ENCODE measurements around the gene SPATS2. TPM values are rescaled to one million over a fixed set of nuclear protein-coding genes. Genes with fewer than 3 reads are reported as not detected.

The SPATS2 gene
- total and polyA plus RNA-seq, 2 donors from 2014 or later, result 10.0 to 23.7 TPM

- intact Hi-C loops (cut with DNase I), result no loop called here
- H3K4me1 ChIP-seq (ENCODE audit: control insufficient read depth in 2 of 3, insufficient read depth in 2 of 3, low read depth in 1 of 3, low read length in 3 of 3), result no peaks in the 10 kb centered on the region
These were observed 46.5 kb downstream of the SPATS2 start for GRCh38 chr12:49413796-49414195.

GRCh38 chr12:49414364-49414763 is 47.1 kb downstream of the SPATS2 start:
- Histone ChIP-seq H3K4me1 (ENCODE audit: control insufficient read depth in 2 of 3, insufficient read depth in 2 of 3, low read depth in 1 of 3, low read length in 3 of 3) (no peaks in the 10 kb centered on the region), H3K27ac (ENCODE audit: low read depth in 2 of 2, low read length in 2 of 2) (no peak overlapping the region), H3K9ac (ENCODE audit: low read length in 3 of 3) (no peak overlapping the region), H3K36me3 (ENCODE audit: control insufficient read depth in 2 of 3, insufficient read depth in 3 of 3, low read length in 3 of 3) (no peaks in the 10 kb centered on the region), H3K27me3 (ENCODE audit: control insufficient read depth, insufficient read depth, low read length) (no peaks in the 10 kb centered on the region), H3K4me3 (ENCODE audit: low read length in 3 of 3) (no peak overlapping the region), H3K9me3 (ENCODE audit: control insufficient read depth in 2 of 3, insufficient read depth in 1 of 3, low read length in 3 of 3) (no peaks in the 10 kb centered on the region)
- TF ChIP-seq CTCF (IDR thresholded peaks at IDR 0.05; ENCODE audit: borderline replicate concordance, extremely low read depth, insufficient read depth), result no peak
- intact Hi-C loops (cut with DNase I), result no loop called here
- FAIRE-seq (no peak), DNase-seq (no peak)

More at GRCh38 chr12:49413796-49414195, 46.5 kb downstream of the SPATS2 start:
- Histone ChIP-seq H3K9ac (ENCODE audit: low read length in 3 of 3) (peak overlapping the region in 1 of 3 donors; percentile 12), H3K27ac (ENCODE audit: low read depth in 2 of 2, low read length in 2 of 2) (no peak overlapping the region), H3K4me3 (ENCODE audit: low read length in 3 of 3) (no peak overlapping the region), H3K9me3 (ENCODE audit: control insufficient read depth in 2 of 3, insufficient read depth in 1 of 3, low read length in 3 of 3) (no peaks in the 10 kb centered on the region), H3K27me3 (ENCODE audit: control insufficient read depth, insufficient read depth, low read length) (no peaks in the 10 kb centered on the region), H3K36me3 (ENCODE audit: control insufficient read depth in 2 of 3, insufficient read depth in 3 of 3, low read length in 3 of 3) (no peaks in the 10 kb centered on the region)
- no peak for TF ChIP-seq CTCF (IDR thresholded peaks at IDR 0.05; ENCODE audit: borderline replicate concordance, extremely low read depth, insufficient read depth)
- FAIRE-seq (no peak), DNase-seq (no peak)

GRCh38 chr12:49415521-49415970 is 48.3 kb downstream of the SPATS2 start:
- Histone ChIP-seq H3K4me1 (ENCODE audit: control insufficient read depth in 2 of 3, insufficient read depth in 2 of 3, low read depth in 1 of 3, low read length in 3 of 3) (no peaks in the 10 kb centered on the region), H3K9me3 (ENCODE audit: control insufficient read depth in 2 of 3, insufficient read depth in 1 of 3, low read length in 3 of 3) (no peaks in the 10 kb centered on the region), H3K27me3 (ENCODE audit: control insufficient read depth, insufficient read depth, low read length) (no peaks in the 10 kb centered on the region), H3K9ac (ENCODE audit: low read length in 3 of 3) (no peak overlapping the region), H3K36me3 (ENCODE audit: control insufficient read depth in 2 of 3, insufficient read depth in 3 of 3, low read length in 3 of 3) (no peaks in the 10 kb centered on the region), H3K27ac (ENCODE audit: low read depth in 2 of 2, low read length in 2 of 2) (no peak overlapping the region), H3K4me3 (ENCODE audit: low read length in 3 of 3) (no peak overlapping the region)
- intact Hi-C loops (cut with DNase I), result no loop called here
- no peak for FAIRE-seq
- no peak for TF ChIP-seq CTCF (IDR thresholded peaks at IDR 0.05; ENCODE audit: borderline replicate concordance, extremely low read depth, insufficient read depth)
- DNase-seq, result no peak

GRCh38 chr12:49416892-49417291 is 49.6 kb downstream of the SPATS2 start:
- no peaks in the 10 kb centered on the region for H3K4me1 ChIP-seq (ENCODE audit: control insufficient read depth in 2 of 3, insufficient read depth in 2 of 3, low read depth in 1 of 3, low read length in 3 of 3)
- intact Hi-C loops (cut with DNase I), result no loop called here
- TF ChIP-seq CTCF (IDR thresholded peaks at IDR 0.05; ENCODE audit: borderline replicate concordance, extremely low read depth, insufficient read depth), result no peak
- no peaks in the 10 kb centered on the region for H3K9me3 ChIP-seq (ENCODE audit: control insufficient read depth in 2 of 3, insufficient read depth in 1 of 3, low read length in 3 of 3)
- no peak overlapping the region for H3K27ac ChIP-seq (ENCODE audit: low read depth in 2 of 2, low read length in 2 of 2)
- H3K36me3 ChIP-seq (ENCODE audit: control insufficient read depth in 2 of 3, insufficient read depth in 3 of 3, low read length in 3 of 3), result no peaks in the 10 kb centered on the region
- H3K4me3 ChIP-seq (ENCODE audit: low read length in 3 of 3), result no peak overlapping the region
- no peak for FAIRE-seq
- H3K27me3 ChIP-seq (ENCODE audit: control insufficient read depth, insufficient read depth, low read length), result no peaks in the 10 kb centered on the region
- DNase-seq, result no peak
- H3K9ac ChIP-seq (ENCODE audit: low read length in 3 of 3), result no peak overlapping the region

Measured in kidney (tissue), 14 donors.